ENCODE measurements around the gene GNAQ.

Gene GNAQ

GRCh38 chr9:78001946-78002731, 29.5 kb downstream of the GNAQ start:
- Mint-ChIP-seq H3K36me3 (ENCODE audit: low read depth) (peaks cover 7% of the 10 kb centered on the region), H3K4me1 (ENCODE audit: low read depth) (peaks cover 77% of the 10 kb centered on the region)

GRCh38 chr9:78000221-78000620, 31.4 kb downstream of the GNAQ start:
- Mint-ChIP-seq H3K27me3 (no peaks in the 10 kb centered on the region), H3K4me3 (no peak overlapping the region), H3K9me3 (no peaks in the 10 kb centered on the region), H3K36me3 (ENCODE audit: low read depth) (peaks cover 7% of the 10 kb centered on the region), H3K27ac (peak overlapping the region; percentile 27), H3K4me1 (ENCODE audit: low read depth) (peaks cover 71% of the 10 kb centered on the region)
- no peak for DNase-seq

More at GRCh38 chr9:78001946-78002731, 29.5 kb downstream of the GNAQ start:
- Mint-ChIP-seq H3K27ac (no peak overlapping the region), H3K4me3 (no peak overlapping the region), H3K9me3 (no peaks in the 10 kb centered on the region), H3K27me3 (no peaks in the 10 kb centered on the region)
- DNase-seq, result no peak

- no peaks in the 10 kb centered on the region for H3K27me3 Mint-ChIP-seq
- H3K36me3 Mint-ChIP-seq (ENCODE audit: low read depth), result peaks cover 6% of the 10 kb centered on the region
- peaks cover 64% of the 10 kb centered on the region for H3K4me1 Mint-ChIP-seq (ENCODE audit: low read depth)
- H3K4me3 Mint-ChIP-seq, result no peak overlapping the region
- no peak for DNase-seq
- H3K9me3 Mint-ChIP-seq, result no peaks in the 10 kb centered on the region
- H3K27ac Mint-ChIP-seq, result no peak overlapping the region
Observed at GRCh38 chr9:77999231-77999631, 32.4 kb downstream of the GNAQ start.

GRCh38 chr9:77997611-77998284, 33.9 kb downstream of the GNAQ start:
- no peak for DNase-seq
- Mint-ChIP-seq H3K27ac (no peak overlapping the region), H3K36me3 (ENCODE audit: low read depth) (peaks cover 6% of the 10 kb centered on the region), H3K4me1 (ENCODE audit: low read depth) (peaks cover 54% of the 10 kb centered on the region), H3K27me3 (no peaks in the 10 kb centered on the region), H3K9me3 (no peaks in the 10 kb centered on the region), H3K4me3 (no peak overlapping the region)

- no peak for DNase-seq
- H3K4me1 Mint-ChIP-seq (ENCODE audit: low read depth), result peaks cover 49% of the 10 kb centered on the region
- H3K36me3 Mint-ChIP-seq (ENCODE audit: low read depth), result peaks cover 11% of the 10 kb centered on the region
- H3K4me3 Mint-ChIP-seq, result no peak overlapping the region
- no peak overlapping the region for H3K27ac Mint-ChIP-seq
- H3K9me3 Mint-ChIP-seq, result no peaks in the 10 kb centered on the region
- H3K27me3 Mint-ChIP-seq, result no peaks in the 10 kb centered on the region
Observed at GRCh38 chr9:77996696-77997095, 34.9 kb downstream of the GNAQ start.

- no peak for DNase-seq
- Mint-ChIP-seq H3K9me3 (no peaks in the 10 kb centered on the region), H3K27me3 (no peaks in the 10 kb centered on the region), H3K4me3 (no peak overlapping the region), H3K4me1 (ENCODE audit: low read depth) (peaks cover 35% of the 10 kb centered on the region), H3K27ac (no peak overlapping the region), H3K36me3 (ENCODE audit: low read depth) (peaks cover 8% of the 10 kb centered on the region)
Observed at GRCh38 chr9:77991191-77991590, 40.4 kb downstream of the GNAQ start.

GRCh38 chr9:77989909-77990308, 41.7 kb downstream of the GNAQ start:
- peaks cover 33% of the 10 kb centered on the region for H3K4me1 Mint-ChIP-seq (ENCODE audit: low read depth)
- H3K27me3 Mint-ChIP-seq, result no peaks in the 10 kb centered on the region
- H3K36me3 Mint-ChIP-seq (ENCODE audit: low read depth), result peaks cover 5% of the 10 kb centered on the region
- no peaks in the 10 kb centered on the region for H3K9me3 Mint-ChIP-seq
- H3K4me3 Mint-ChIP-seq, result no peak overlapping the region
- DNase-seq, result no peak
- no peak overlapping the region for H3K27ac Mint-ChIP-seq

- Mint-ChIP-seq H3K27me3 (no peaks in the 10 kb centered on the region), H3K27ac (no peak overlapping the region), H3K4me3 (no peak overlapping the region), H3K9me3 (no peaks in the 10 kb centered on the region), H3K4me1 (ENCODE audit: low read depth) (peaks cover 36% of the 10 kb centered on the region), H3K36me3 (ENCODE audit: low read depth) (peaks cover 5% of the 10 kb centered on the region)
- no peak for DNase-seq
Observed at GRCh38 chr9:77989458-77989857, 42.2 kb downstream of the GNAQ start.

- H3K9me3 Mint-ChIP-seq, result no peaks in the 10 kb centered on the region
- H3K27me3 Mint-ChIP-seq, result no peaks in the 10 kb centered on the region
- H3K27ac Mint-ChIP-seq, result no peak overlapping the region
- H3K4me3 Mint-ChIP-seq, result no peak overlapping the region
- no peak for DNase-seq
- H3K36me3 Mint-ChIP-seq (ENCODE audit: low read depth), result peaks cover 5% of the 10 kb centered on the region
- H3K4me1 Mint-ChIP-seq (ENCODE audit: low read depth), result peaks cover 38% of the 10 kb centered on the region
Observed at GRCh38 chr9:77988630-77989029, 43.0 kb downstream of the GNAQ start.

- no peak overlapping the region for H3K4me3 Mint-ChIP-seq
- no peaks in the 10 kb centered on the region for H3K9me3 Mint-ChIP-seq
- H3K36me3 Mint-ChIP-seq (ENCODE audit: low read depth), result peaks cover 5% of the 10 kb centered on the region
- H3K4me1 Mint-ChIP-seq (ENCODE audit: low read depth), result peaks cover 45% of the 10 kb centered on the region
- DNase-seq, result no peak
- peak overlapping the region; percentile 19 for H3K27ac Mint-ChIP-seq
- no peaks in the 10 kb centered on the region for H3K27me3 Mint-ChIP-seq
Observed at GRCh38 chr9:77987880-77988525, 43.6 kb downstream of the GNAQ start.

- no peak overlapping the region for H3K4me3 Mint-ChIP-seq
- H3K4me1 Mint-ChIP-seq (ENCODE audit: low read depth), result peaks cover 52% of the 10 kb centered on the region
- no peaks in the 10 kb centered on the region for H3K9me3 Mint-ChIP-seq
- no peak overlapping the region for H3K27ac Mint-ChIP-seq
- H3K27me3 Mint-ChIP-seq, result no peaks in the 10 kb centered on the region
- H3K36me3 Mint-ChIP-seq (ENCODE audit: low read depth), result peaks cover 5% of the 10 kb centered on the region
- no peak for DNase-seq
Observed at GRCh38 chr9:77987081-77987656, 44.4 kb downstream of the GNAQ start.

- H3K36me3 Mint-ChIP-seq (ENCODE audit: low read depth), result no peaks in the 10 kb centered on the region
- H3K4me1 Mint-ChIP-seq (ENCODE audit: low read depth), result peaks cover 53% of the 10 kb centered on the region
- H3K27me3 Mint-ChIP-seq, result no peaks in the 10 kb centered on the region
- H3K9me3 Mint-ChIP-seq, result no peaks in the 10 kb centered on the region
- H3K27ac Mint-ChIP-seq, result no peak overlapping the region
- H3K4me3 Mint-ChIP-seq, result no peak overlapping the region
- no peak for DNase-seq
Observed at GRCh38 chr9:77985996-77986395, 45.6 kb downstream of the GNAQ start.

- Mint-ChIP-seq H3K27ac (no peak overlapping the region), H3K27me3 (no peaks in the 10 kb centered on the region), H3K9me3 (no peaks in the 10 kb centered on the region), H3K4me3 (no peak overlapping the region), H3K4me1 (ENCODE audit: low read depth) (peaks cover 69% of the 10 kb centered on the region), H3K36me3 (ENCODE audit: low read depth) (no peaks in the 10 kb centered on the region)
- no peak for DNase-seq
Observed at GRCh38 chr9:77983320-77983662, 48.3 kb downstream of the GNAQ start.

GRCh38 chr9:77982581-77983319, 48.9 kb downstream of the GNAQ start:
- Mint-ChIP-seq H3K4me3 (no peak overlapping the region), H3K4me1 (ENCODE audit: low read depth) (peaks cover 69% of the 10 kb centered on the region), H3K27me3 (no peaks in the 10 kb centered on the region), H3K9me3 (no peaks in the 10 kb centered on the region), H3K36me3 (ENCODE audit: low read depth) (no peaks in the 10 kb centered on the region), H3K27ac (no peak overlapping the region)
- no peak for DNase-seq

Data from activated T-cell treated with anti-CD3 and anti-CD28 coated beads, Interleukin-2, amount 50 U/mL, for 24 hours (primary cell).